ENCODE measurements around the gene APOBEC3B. TPM values are rescaled to one million over a fixed set of nuclear protein-coding genes. Genes with fewer than 3 reads are reported as not detected.
"Not testable (repeated sequence)": the region's sequence is repeated elsewhere in the genome, so short reads cannot be mapped to it uniquely, and the experiment has no call there.

The APOBEC3B gene
- total and polyA plus RNA-seq, 2 of the 8 experiments (the other 6 are each of a cell fraction or from before 2014, with no cell fraction given) = 14.2 to 74.9 TPM

DNA sequence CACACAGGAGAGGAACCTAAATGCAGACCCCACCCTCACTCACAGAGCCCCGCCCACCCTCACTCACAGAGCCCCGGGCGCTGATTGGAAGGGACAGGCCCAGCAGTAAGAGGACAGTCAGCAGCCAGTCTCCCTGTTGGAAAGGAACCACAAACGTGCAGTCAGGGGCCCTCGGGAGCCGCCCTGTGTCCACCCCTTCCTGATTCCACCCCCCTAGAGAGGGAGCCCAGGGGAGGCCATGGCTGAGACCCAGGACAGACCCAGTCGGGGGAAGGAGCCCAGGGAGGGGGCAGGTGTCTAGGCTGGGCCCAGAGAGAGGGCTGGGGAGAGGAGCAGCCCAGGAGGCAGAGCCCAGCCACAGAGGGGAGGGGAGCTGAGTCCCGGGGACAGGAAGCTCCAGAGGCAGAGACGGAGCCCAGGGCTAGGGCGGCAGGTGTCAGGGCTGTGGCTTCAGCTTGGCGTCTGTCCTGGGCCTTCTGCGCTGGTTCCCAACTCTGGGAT is 10.8 kb downstream of the APOBEC3B start:
- H3K79me2 ChIP-seq (ENCODE audit: control insufficient read depth in 1 of 2, insufficient read depth in 2 of 2, low read length in 2 of 2); H2BK20ac ChIP-seq (ENCODE audit: low read length); POLR2A ChIA-PET (ENCODE audit: partially characterized antibody); H2AFZ ChIP-seq (ENCODE audit: low read length); H2BK5ac ChIP-seq (ENCODE audit: low read depth, low read length); H4K91ac ChIP-seq (replicated peaks; ENCODE audit: insufficient read length, low read length); H3K23ac ChIP-seq (ENCODE audit: insufficient read length); H3K79me1 ChIP-seq (ENCODE audit: low read depth, low read length); H3K27ac ChIP-seq (ENCODE audit: low read depth, low read length); H4K5ac ChIP-seq (ENCODE audit: insufficient read length, low read depth, low read length); H2BK120ac ChIP-seq (replicated peaks; ENCODE audit: low read depth, low read length); H3K9me3 ChIP-seq (ENCODE audit: insufficient read depth in 2 of 2, low read depth in 1 of 2, low read length in 1 of 2); H3K14ac ChIP-seq (ENCODE audit: insufficient read length); FAIRE-seq; H3K4me3 ChIP-seq (ENCODE audit: extremely low read depth in 1 of 4, insufficient read depth in 2 of 4, low read depth in 3 of 4, low read length in 4 of 4); H3K56ac ChIP-seq (replicated peaks; ENCODE audit: insufficient read length, low read depth, low read length); H3K18ac ChIP-seq (ENCODE audit: extremely low read depth, low read length); H3K36me3 ChIP-seq (ENCODE audit: control insufficient read depth in 2 of 4, insufficient read depth in 4 of 4, low read length in 3 of 4); H3K4ac ChIP-seq (replicated peaks; ENCODE audit: insufficient read length, low read depth, low read length); H3K23me2 ChIP-seq (ENCODE audit: low read depth, low read length); H4K20me1 ChIP-seq (replicated peaks in 1 of 2; ENCODE audit: control insufficient read depth in 1 of 2, insufficient read depth in 2 of 2, low read length in 2 of 2); H2BK12ac ChIP-seq (ENCODE audit: low read depth, low read length); H3K27me3 ChIP-seq (replicated peaks in 1 of 4; ENCODE audit: control insufficient read depth in 3 of 4, extremely low read depth in 1 of 4, insufficient read depth in 3 of 4, low read length in 3 of 4); H2BK15ac ChIP-seq (ENCODE audit: low read length); H3K9ac ChIP-seq (replicated peaks in 1 of 4; ENCODE audit: extremely low read depth in 1 of 4, low read depth in 3 of 4, low read length in 3 of 4): not testable (repeated sequence)
- Histone ChIP-seq H3K4me2 (ENCODE audit: insufficient read depth in 1 of 2, low read depth in 2 of 2, low read length in 2 of 2) (peak overlapping the region; percentile 3 to 38; a peak in 1 of 4 replicates), H3K4me1 (replicated peaks in 1 of 4; ENCODE audit: control insufficient read depth in 3 of 4, insufficient read depth in 4 of 4, low read length in 3 of 4) (peaks cover 3 to 14% (median 4%) of the 10 kb centered on the region in 4 experiments; a peak in 6 of 7 replicates), H4K8ac (ENCODE audit: extremely low read depth, insufficient read depth, low read length) (peak overlapping the region; percentile 73; the same call in 1 of the 2 replicates), H2AK5ac (ENCODE audit: low read depth, low read length) (peak overlapping the region; percentile 96; the same call in 1 of the 2 replicates)
- DNase-seq (ENCODE audit: low read depth in 1 of 2, low spot score in 2 of 2) = peak in 1 of 2 experiments; percentile 84
- CTCF ChIA-PET (ENCODE audit: partially characterized antibody) = interaction anchor here (1.2 to 3.0 kb wide), 3 partner anchors 10 to 19 kb away, joined by 4 to 14 read pairs (median 8); no protein-coding TSS in a partner anchor
- TF ChIP-seq POLR2A (IDR thresholded peaks at IDR 0.05; ENCODE audit: control extremely low read depth in 1 of 2, low read depth in 2 of 2, low read length in 2 of 2) = peak in 1 of 2 experiments; percentile 26; a peak in 1 of 3 replicates
- WGBS, 2 experiments (ENCODE audit: extremely low coverage in 1 of 2, insufficient coverage in 1 of 2, insufficient read length in 1 of 2, insufficient replicate concordance in 2 of 2, low coverage in 1 of 2, low lambda C conversion rate in 2 of 2, missing lambda C conversion rate in 1 of 2) = 46% methylated on average over 8 of the region's 12 CpGs; no CpG with 5 or more reads in 1 of the 2 experiments
